ENCODE measurements around the gene IL5.
"Not testable (repeated sequence)": the region's sequence is repeated elsewhere in the genome, so short reads cannot be mapped to it uniquely, and the experiment has no call there.

IL5 gene

DNA sequence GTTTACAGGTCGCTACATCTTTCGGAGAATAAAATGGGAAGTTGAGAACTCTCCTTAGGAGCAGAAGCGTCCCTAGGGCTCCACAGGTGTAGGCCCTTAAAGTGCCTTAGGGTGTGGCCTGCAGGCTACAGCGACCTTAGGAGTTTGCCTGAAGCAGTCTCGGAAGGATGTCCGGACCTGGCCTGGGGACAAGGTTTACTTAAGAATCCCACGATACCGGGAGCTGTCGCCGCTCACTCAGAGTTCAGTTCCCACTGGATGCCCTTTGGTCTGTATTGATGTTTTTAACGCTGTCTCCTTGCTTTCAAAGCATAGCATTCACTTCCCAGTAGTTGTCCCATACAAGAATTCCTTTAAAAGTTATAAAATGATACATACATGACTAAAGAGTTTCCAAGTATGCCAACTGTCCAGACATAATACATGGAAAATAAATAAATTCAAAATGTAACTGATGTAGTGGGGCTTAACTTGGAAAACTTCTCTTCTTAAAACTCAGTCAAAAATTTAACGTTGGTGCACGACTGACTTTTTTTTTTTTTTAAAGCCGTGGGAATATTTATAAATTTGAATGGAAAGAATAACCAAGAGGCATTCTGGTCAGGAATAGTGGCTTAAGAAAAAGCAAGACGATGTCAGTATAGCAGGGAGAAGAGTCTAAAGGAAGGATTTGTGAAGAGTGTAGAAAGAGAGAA, 14.3 kb upstream of the IL5 start:
- Histone ChIP-seq H3K9me3 (ENCODE audit: control insufficient read depth, low read length) (no peaks in the 10 kb centered on the region), H3K27me3 (replicated peaks; ENCODE audit: control insufficient read depth, insufficient read depth, low read length) (no peaks in the 10 kb centered on the region), H3K36me3 (ENCODE audit: control insufficient read depth, insufficient read depth, low read length, severe bottlenecking) (peaks cover 33% of the 10 kb centered on the region), H3K4me1 (ENCODE audit: control insufficient read depth, insufficient read depth, low read length) (peaks cover 18% of the 10 kb centered on the region), H3K9ac (ENCODE audit: low read length) (peak overlapping the region; percentile 92), H3K4me3 (ENCODE audit: low read length) (peak overlapping the region; percentile 94)
- DNase-seq (ENCODE audit: low read depth) = peak; percentile 54

DNA sequence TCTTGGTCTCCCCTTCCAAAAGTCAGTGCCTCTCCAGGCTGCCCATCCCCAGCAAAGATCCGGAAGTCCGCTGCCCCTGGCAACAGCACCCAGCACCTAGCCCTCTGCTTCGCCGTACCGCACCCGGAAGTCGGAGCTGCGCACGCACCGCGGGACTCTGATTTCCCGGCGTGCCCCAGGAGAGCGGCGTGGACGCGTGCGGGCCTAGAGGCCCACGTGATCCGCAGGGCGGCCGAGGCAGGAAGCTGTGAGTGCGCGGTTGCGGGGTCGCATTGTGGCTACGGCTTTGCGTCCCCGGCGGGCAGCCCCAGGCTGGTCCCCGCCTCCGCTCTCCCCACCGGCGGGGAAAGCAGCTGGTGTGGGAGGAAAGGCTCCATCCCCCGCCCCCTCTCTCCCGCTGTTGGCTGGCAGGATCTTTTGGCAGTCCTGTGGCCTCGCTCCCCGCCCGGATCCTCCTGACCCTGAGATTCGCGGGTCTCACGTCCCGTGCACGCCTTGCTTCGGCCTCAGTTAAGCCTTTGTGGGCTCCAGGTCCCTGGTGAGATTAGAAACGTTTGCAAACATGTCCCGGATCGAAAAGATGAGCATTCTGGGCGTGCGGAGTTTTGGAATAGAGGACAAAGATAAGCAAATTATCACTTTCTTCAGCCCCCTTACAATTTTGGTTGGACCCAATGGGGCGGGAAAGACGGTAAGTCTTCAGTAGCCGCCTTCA, 13.6 kb upstream of the IL5 start, which contains the start of gene RAD50:
RAD50 (plus strand) TSS at position 215 of the 715 bp plus-strand sequence; CDS start at position 563, 348 bp downstream.
- H3K27me3 ChIP-seq (replicated peaks; ENCODE audit: control insufficient read depth, insufficient read depth, low read length) = no peaks in the 10 kb centered on the region
- H3K36me3 ChIP-seq (ENCODE audit: control insufficient read depth, insufficient read depth, low read length, severe bottlenecking) = peaks cover 26% of the 10 kb centered on the region
- no peaks in the 10 kb centered on the region for H3K9me3 ChIP-seq (ENCODE audit: control insufficient read depth, low read length)
- H3K4me3 ChIP-seq (ENCODE audit: low read length) = peak within 1 kb of the TSS; percentile 94
- H3K9ac ChIP-seq (ENCODE audit: low read length) = peak within 1 kb of the TSS; percentile 92
- H3K4me1 ChIP-seq (ENCODE audit: control insufficient read depth, insufficient read depth, low read length) = peaks cover 18% of the 10 kb centered on the region
- DNase-seq (ENCODE audit: low read depth) = peak; percentile 96

- no peaks in the 10 kb centered on the region for H3K9me3 ChIP-seq (ENCODE audit: control insufficient read depth, low read length)
- H3K4me3 ChIP-seq (ENCODE audit: low read length) = peak overlapping the region; percentile 94
- peaks cover 18% of the 10 kb centered on the region for H3K4me1 ChIP-seq (ENCODE audit: control insufficient read depth, insufficient read depth, low read length)
These were observed 12.9 kb upstream of the IL5 start for GRCh38 chr5:132556153-132556762.

DNA sequence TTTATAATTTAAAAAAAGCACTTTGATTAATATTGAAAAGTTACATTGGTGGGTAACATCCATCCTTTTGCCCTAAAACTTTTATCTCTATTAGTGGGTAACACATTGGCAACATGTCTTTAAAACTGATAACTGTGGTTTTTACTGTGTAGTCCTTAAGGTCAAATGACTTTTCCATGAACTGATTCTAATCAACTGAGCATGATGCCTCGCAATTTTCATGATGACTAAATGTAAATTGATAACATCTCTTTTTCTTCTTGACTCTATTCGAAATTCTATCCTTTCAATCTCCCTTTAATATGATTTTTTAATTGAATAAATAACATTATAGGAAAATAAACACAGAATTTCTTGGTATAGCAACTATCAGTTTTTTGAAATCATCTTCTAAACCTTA, 6.3 kb upstream of the IL5 start:
- Histone ChIP-seq H3K9ac (ENCODE audit: low read length) (no peak overlapping the region), H3K9me3 (ENCODE audit: control insufficient read depth, low read length) (no peaks in the 10 kb centered on the region), H3K4me3 (ENCODE audit: low read length) (no peak overlapping the region), H3K4me1 (ENCODE audit: control insufficient read depth, insufficient read depth, low read length) (no peaks in the 10 kb centered on the region), H3K27me3 (replicated peaks; ENCODE audit: control insufficient read depth, insufficient read depth, low read length) (no peaks in the 10 kb centered on the region), H3K36me3 (ENCODE audit: control insufficient read depth, insufficient read depth, low read length, severe bottlenecking) (no peaks in the 10 kb centered on the region)
- no peak for DNase-seq (ENCODE audit: low read depth)

More at GRCh38 chr5:132556153-132556762, 12.9 kb upstream of the IL5 start:
- Histone ChIP-seq H3K9ac (ENCODE audit: low read length) (peak overlapping the region; percentile 92), H3K36me3 (ENCODE audit: control insufficient read depth, insufficient read depth, low read length, severe bottlenecking) (peaks cover 20% of the 10 kb centered on the region), H3K27me3 (replicated peaks; ENCODE audit: control insufficient read depth, insufficient read depth, low read length) (no peaks in the 10 kb centered on the region)
- no peak for DNase-seq (ENCODE audit: low read depth)

GRCh38 chr5:132548834-132549233, 5.5 kb upstream of the IL5 start:
- not testable (repeated sequence) for H3K36me3 ChIP-seq (ENCODE audit: control insufficient read depth, insufficient read depth, low read length, severe bottlenecking); H3K4me1 ChIP-seq (ENCODE audit: control insufficient read depth, insufficient read depth, low read length); H3K9me3 ChIP-seq (ENCODE audit: control insufficient read depth, low read length); H3K27me3 ChIP-seq (replicated peaks; ENCODE audit: control insufficient read depth, insufficient read depth, low read length); H3K4me3 ChIP-seq (ENCODE audit: low read length); DNase-seq (ENCODE audit: low read depth); H3K9ac ChIP-seq (ENCODE audit: low read length)

- Histone ChIP-seq H3K4me3 (ENCODE audit: low read length) (no peak overlapping the region), H3K9me3 (ENCODE audit: control insufficient read depth, low read length) (no peaks in the 10 kb centered on the region), H3K27me3 (replicated peaks; ENCODE audit: control insufficient read depth, insufficient read depth, low read length) (no peaks in the 10 kb centered on the region), H3K4me1 (ENCODE audit: control insufficient read depth, insufficient read depth, low read length) (no peaks in the 10 kb centered on the region), H3K9ac (ENCODE audit: low read length) (no peak overlapping the region), H3K36me3 (ENCODE audit: control insufficient read depth, insufficient read depth, low read length, severe bottlenecking) (no peaks in the 10 kb centered on the region)
- no peak for DNase-seq (ENCODE audit: low read depth)
These were observed 3.9 kb upstream of the IL5 start for GRCh38 chr5:132547269-132547668.

GRCh38 chr5:132546108-132546507, 2.8 kb upstream of the IL5 start:
- Histone ChIP-seq H3K4me1 (ENCODE audit: control insufficient read depth, insufficient read depth, low read length) (no peaks in the 10 kb centered on the region), H3K9me3 (ENCODE audit: control insufficient read depth, low read length) (no peaks in the 10 kb centered on the region), H3K27me3 (replicated peaks; ENCODE audit: control insufficient read depth, insufficient read depth, low read length) (no peaks in the 10 kb centered on the region), H3K4me3 (ENCODE audit: low read length) (no peak overlapping the region), H3K36me3 (ENCODE audit: control insufficient read depth, insufficient read depth, low read length, severe bottlenecking) (no peaks in the 10 kb centered on the region), H3K9ac (ENCODE audit: low read length) (no peak overlapping the region)
- no peak for DNase-seq (ENCODE audit: low read depth)

- DNase-seq (ENCODE audit: low read depth) = no peak
- Histone ChIP-seq H3K27me3 (replicated peaks; ENCODE audit: control insufficient read depth, insufficient read depth, low read length) (peaks cover 7% of the 10 kb centered on the region), H3K9ac (ENCODE audit: low read length) (no peak overlapping the region), H3K4me1 (ENCODE audit: control insufficient read depth, insufficient read depth, low read length) (no peaks in the 10 kb centered on the region), H3K9me3 (ENCODE audit: control insufficient read depth, low read length) (no peaks in the 10 kb centered on the region), H3K36me3 (ENCODE audit: control insufficient read depth, insufficient read depth, low read length, severe bottlenecking) (no peaks in the 10 kb centered on the region), H3K4me3 (ENCODE audit: low read length) (no peak overlapping the region)
These were observed 2.6 kb downstream of the IL5 start for GRCh38 chr5:132540764-132541163.

GRCh38 chr5:132540149-132540548, 3.2 kb downstream of the IL5 start:
- Histone ChIP-seq H3K36me3 (ENCODE audit: control insufficient read depth, insufficient read depth, low read length, severe bottlenecking) (no peaks in the 10 kb centered on the region), H3K4me1 (ENCODE audit: control insufficient read depth, insufficient read depth, low read length) (no peaks in the 10 kb centered on the region), H3K9me3 (ENCODE audit: control insufficient read depth, low read length) (no peaks in the 10 kb centered on the region), H3K4me3 (ENCODE audit: low read length) (no peak overlapping the region), H3K27me3 (replicated peaks; ENCODE audit: control insufficient read depth, insufficient read depth, low read length) (peaks cover 12% of the 10 kb centered on the region), H3K9ac (ENCODE audit: low read length) (no peak overlapping the region)
- DNase-seq (ENCODE audit: low read depth) = no peak

DNA sequence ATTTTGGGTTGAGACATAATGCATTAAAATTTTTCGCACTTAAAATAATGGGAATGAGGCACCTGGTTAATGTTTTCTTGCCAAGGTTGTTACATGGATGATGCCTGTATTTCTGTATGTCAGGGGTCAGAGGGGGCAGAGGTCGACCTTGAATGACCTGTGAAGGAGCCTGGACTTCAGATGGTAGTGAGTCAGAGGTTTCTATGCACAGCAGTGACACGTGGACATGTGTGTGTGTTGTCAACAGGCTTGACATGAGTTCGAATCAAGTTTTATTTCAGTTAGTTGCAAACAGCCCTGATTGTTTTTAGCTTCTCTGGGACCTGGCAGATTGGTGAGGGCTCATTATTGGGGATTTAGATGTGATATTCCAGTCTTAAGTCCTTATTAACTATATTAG, 3.6 kb downstream of the IL5 start:
- H3K36me3 ChIP-seq (ENCODE audit: control insufficient read depth, insufficient read depth, low read length, severe bottlenecking) = no peaks in the 10 kb centered on the region
- DNase-seq (ENCODE audit: low read depth) = no peak
- H3K4me1 ChIP-seq (ENCODE audit: control insufficient read depth, insufficient read depth, low read length) = no peaks in the 10 kb centered on the region
- peaks cover 12% of the 10 kb centered on the region for H3K27me3 ChIP-seq (replicated peaks; ENCODE audit: control insufficient read depth, insufficient read depth, low read length)
- no peaks in the 10 kb centered on the region for H3K9me3 ChIP-seq (ENCODE audit: control insufficient read depth, low read length)
- no peak overlapping the region for H3K4me3 ChIP-seq (ENCODE audit: low read length)
- H3K9ac ChIP-seq (ENCODE audit: low read length) = no peak overlapping the region

DNA sequence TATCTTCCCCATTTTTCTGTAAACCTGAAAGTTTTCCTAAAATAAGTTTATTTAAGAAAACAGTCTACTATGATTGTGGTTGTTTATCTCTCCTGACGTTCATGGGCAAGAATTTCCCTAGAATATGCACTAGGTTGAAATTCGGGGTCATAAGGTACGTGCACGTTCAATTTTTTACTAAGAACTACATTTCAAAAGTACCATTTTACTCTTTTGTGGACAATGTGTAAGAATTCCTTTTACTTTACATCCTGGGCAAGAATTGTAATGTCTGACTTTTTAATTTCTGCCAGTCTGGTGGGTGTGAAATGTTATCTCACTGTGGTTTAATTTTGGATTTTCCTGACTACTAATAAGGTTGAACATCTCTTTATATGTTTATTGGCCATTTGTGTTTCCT, 12.4 kb downstream of the IL5 start:
- no peak overlapping the region for H3K9ac ChIP-seq (ENCODE audit: low read length)
- H3K4me1 ChIP-seq (ENCODE audit: control insufficient read depth, insufficient read depth, low read length) = peaks cover 4% of the 10 kb centered on the region
- H3K4me3 ChIP-seq (ENCODE audit: low read length) = no peak overlapping the region
- H3K9me3 ChIP-seq (ENCODE audit: control insufficient read depth, low read length) = no peaks in the 10 kb centered on the region
- H3K27me3 ChIP-seq (replicated peaks; ENCODE audit: control insufficient read depth, insufficient read depth, low read length) = peaks cover 7% of the 10 kb centered on the region
- DNase-seq (ENCODE audit: low read depth) = no peak
- no peaks in the 10 kb centered on the region for H3K36me3 ChIP-seq (ENCODE audit: control insufficient read depth, insufficient read depth, low read length, severe bottlenecking)
